Hepatocyte (in vitro differentiated cells): ENCODE measurements around the gene TXNRD2. TPM values are rescaled to one million over a fixed set of nuclear protein-coding genes. Genes with fewer than 3 reads are reported as not detected.
"Not testable (repeated sequence)": the region's sequence is repeated elsewhere in the genome, so short reads cannot be mapped to it uniquely, and the experiment has no call there.

ENCODE experiments used
- DNase-seq: peaks from one replicate; pipeline ENCODE4 v3.0.0-alpha.2; 2016; ENCODE audit warnings: low spot score
- H2AFZ ChIP-seq: fragments of 200-600 bp; sonication (generic); 2 replicates; pipeline ENCODE4 v1.6.0; 2016; ENCODE audit warnings: antibody characterized with exemption, mild to moderate bottlenecking
- H3K27ac ChIP-seq: fragments of 200-600 bp; sonication (generic); 2 replicates; pipeline ENCODE4 v1.5.1; 2016; ENCODE audit warnings: mild to moderate bottlenecking
- H3K27me3 ChIP-seq: fragments of 200-600 bp; sonication (generic); 2 replicates; pipeline ENCODE4 v1.6.1; 2016
- H3K36me3 ChIP-seq: fragments of 200-600 bp; sonication (generic); replicated peaks from 2 replicates; pipeline ENCODE4 v1.5.1; 2016; ENCODE audit warnings: low read depth; ENCODE audit not compliant: insufficient read depth
- H3K4me1 ChIP-seq: fragments of 200-600 bp; sonication (generic); 2 replicates; pipeline ENCODE4 v1.5.1; 2016; ENCODE audit warnings: mild to moderate bottlenecking, moderate library complexity; ENCODE audit not compliant: insufficient read depth
- H3K4me2 ChIP-seq: fragments of 200-600 bp; sonication (generic); 2 replicates; pipeline ENCODE4 v1.6.0; 2016
- H3K4me3 ChIP-seq: fragments of 200-600 bp; sonication (generic); 2 replicates; pipeline ENCODE4 v1.5.1; 2016; ENCODE audit warnings: mild to moderate bottlenecking
- H3K79me2 ChIP-seq: fragments of 200-600 bp; sonication (generic); 2 replicates; pipeline ENCODE4 v1.6.0; 2017; ENCODE audit warnings: mild to moderate bottlenecking
- H3K9me2 ChIP-seq: fragments of 200-600 bp; sonication (generic); replicated peaks from 2 replicates; pipeline ENCODE4 v1.6.0; 2017; ENCODE audit warnings: mild to moderate bottlenecking; ENCODE audit not compliant: insufficient read depth
- H3K9me3 ChIP-seq: fragments of 200-600 bp; sonication (generic); 2 replicates; pipeline ENCODE4 v1.5.1; 2016; ENCODE audit warnings: low read depth, mild to moderate bottlenecking
- H4K20me1 ChIP-seq: fragments of 200-600 bp; sonication (generic); 2 replicates; pipeline ENCODE4 v1.6.0; 2016; ENCODE audit warnings: mild to moderate bottlenecking; ENCODE audit not compliant: insufficient read depth, poor library complexity, severe bottlenecking
- CTCF ChIP-seq: fragments of 200-600 bp; sonication (generic); IDR thresholded peaks from 2 replicates; pipeline ENCODE4 v1.5.1; 2016; ENCODE audit warnings: antibody characterized with exemption, mild to moderate bottlenecking; ENCODE audit not compliant: poor library complexity
- EZH2 ChIP-seq: fragments of 200-600 bp; sonication (generic); IDR thresholded peaks from 2 replicates; pipeline ENCODE4 v1.6.1; 2016; ENCODE audit warnings: antibody characterized with exemption, mild to moderate bottlenecking, borderline replicate concordance
- EZH2phosphoT487 ChIP-seq: fragments of 200-600 bp; sonication (generic); IDR thresholded peaks from one replicate; pipeline ENCODE4 v1.6.1; 2018; ENCODE audit warnings: antibody characterized with exemption, mild to moderate bottlenecking, low read depth, moderate library complexity; ENCODE audit not compliant: unreplicated experiment, severe bottlenecking
- WGBS: methylation state at CpG from one replicate; pipeline ENCODE4 v1.1.6; 2016; ENCODE audit warnings: low lambda C conversion rate; ENCODE audit errors: missing lambda C conversion rate; 5-methylcytosine and 5-hydroxymethylcytosine counted together
- polyA plus RNA-seq: library from polyadenylated mRNA; unstranded; fragments of >200 nt; fragmentation: Nextera tagmentation; extraction: Ambion mirVana; gene quantifications from 2 replicates; pipeline ENCODE4 v1.2.1, GENCODE V29; 2016
- total RNA-seq: library from RNA; depleted of rRNA; stranded (reverse); fragments of >200 nt; gene quantifications from 2 replicates; pipeline ENCODE4 v1.2.3, GENCODE V29; 2014

Gene TXNRD2
- total and polyA plus RNA-seq, 2 experiments from 2014 or later: 0.60 to 2.1 TPM

- Histone ChIP-seq H3K9me3 (no peaks in the 10 kb centered on the region), H3K27ac (no peak overlapping the region), H2AFZ (no peak overlapping the region), H3K36me3 (no peaks in the 10 kb centered on the region), H4K20me1 (no peaks in the 10 kb centered on the region), H3K4me3 (no peak overlapping the region), H3K4me1 (peaks cover 14% of the 10 kb centered on the region), H3K4me2 (no peak overlapping the region), H3K79me2 (no peaks in the 10 kb centered on the region), H3K27me3 (no peaks in the 10 kb centered on the region), H3K9me2 (no peaks in the 10 kb centered on the region)
- TF ChIP-seq EZH2phosphoT487 (no peak), CTCF (no peak), EZH2 (no peak)
- DNase-seq: no peak
- WGBS: 89% methylated on average over 15 of the region's 15 CpGs
Measured at GRCh38 chr22:19885841-19886592, 55.6 kb downstream of the TXNRD2 start.

GRCh38 chr22:19884954-19885751, 56.5 kb downstream of the TXNRD2 start:
- WGBS: 87% methylated on average over 25 of the region's 26 CpGs
- H3K4me1 ChIP-seq: peaks cover 16% of the 10 kb centered on the region

GRCh38 chr22:19884161-19884953, 57.3 kb downstream of the TXNRD2 start:
- WGBS: 94% methylated on average over 15 of the region's 15 CpGs

More at GRCh38 chr22:19884954-19885751, 56.5 kb downstream of the TXNRD2 start:
- DNase-seq: no peak
- no peak overlapping the region for H3K27ac ChIP-seq
- H3K36me3 ChIP-seq: no peaks in the 10 kb centered on the region
- no peaks in the 10 kb centered on the region for H3K79me2 ChIP-seq
- no peaks in the 10 kb centered on the region for H3K9me2 ChIP-seq
- H3K4me2 ChIP-seq: no peak overlapping the region
- no peaks in the 10 kb centered on the region for H3K27me3 ChIP-seq
- H2AFZ ChIP-seq: no peak overlapping the region
- no peak overlapping the region for H3K4me3 ChIP-seq
- no peak for TF ChIP-seq EZH2
- TF ChIP-seq EZH2phosphoT487: no peak
- no peak for TF ChIP-seq CTCF
- H4K20me1 ChIP-seq: no peaks in the 10 kb centered on the region
- H3K9me3 ChIP-seq: no peaks in the 10 kb centered on the region

GRCh38 chr22:19883446-19883845, 58.2 kb downstream of the TXNRD2 start:
- H3K79me2 ChIP-seq, H3K9me2 ChIP-seq, H3K9me3 ChIP-seq, DNase-seq, H3K4me2 ChIP-seq, H3K27ac ChIP-seq, H3K4me3 ChIP-seq, H3K36me3 ChIP-seq, H3K27me3 ChIP-seq, H2AFZ ChIP-seq, H4K20me1 ChIP-seq: not testable (repeated sequence)
- peaks cover 16% of the 10 kb centered on the region for H3K4me1 ChIP-seq
- 92% methylated on average over 8 of the region's 8 CpGs for WGBS

More at GRCh38 chr22:19884161-19884953, 57.3 kb downstream of the TXNRD2 start:
- no peak overlapping the region for H3K27ac ChIP-seq
- H3K4me3 ChIP-seq: no peak overlapping the region
- no peak overlapping the region for H2AFZ ChIP-seq
- H3K4me2 ChIP-seq: no peak overlapping the region
- H3K9me2 ChIP-seq: no peaks in the 10 kb centered on the region
- no peaks in the 10 kb centered on the region for H3K36me3 ChIP-seq
- H3K27me3 ChIP-seq: no peaks in the 10 kb centered on the region
- no peaks in the 10 kb centered on the region for H4K20me1 ChIP-seq
- no peaks in the 10 kb centered on the region for H3K9me3 ChIP-seq
- no peak for DNase-seq
- peaks cover 16% of the 10 kb centered on the region for H3K4me1 ChIP-seq
- no peaks in the 10 kb centered on the region for H3K79me2 ChIP-seq
- no peak for TF ChIP-seq EZH2phosphoT487
- no peak for TF ChIP-seq EZH2
- no peak for TF ChIP-seq CTCF
